Measurements from ENCODE around the gene HAUS7.

DNA sequence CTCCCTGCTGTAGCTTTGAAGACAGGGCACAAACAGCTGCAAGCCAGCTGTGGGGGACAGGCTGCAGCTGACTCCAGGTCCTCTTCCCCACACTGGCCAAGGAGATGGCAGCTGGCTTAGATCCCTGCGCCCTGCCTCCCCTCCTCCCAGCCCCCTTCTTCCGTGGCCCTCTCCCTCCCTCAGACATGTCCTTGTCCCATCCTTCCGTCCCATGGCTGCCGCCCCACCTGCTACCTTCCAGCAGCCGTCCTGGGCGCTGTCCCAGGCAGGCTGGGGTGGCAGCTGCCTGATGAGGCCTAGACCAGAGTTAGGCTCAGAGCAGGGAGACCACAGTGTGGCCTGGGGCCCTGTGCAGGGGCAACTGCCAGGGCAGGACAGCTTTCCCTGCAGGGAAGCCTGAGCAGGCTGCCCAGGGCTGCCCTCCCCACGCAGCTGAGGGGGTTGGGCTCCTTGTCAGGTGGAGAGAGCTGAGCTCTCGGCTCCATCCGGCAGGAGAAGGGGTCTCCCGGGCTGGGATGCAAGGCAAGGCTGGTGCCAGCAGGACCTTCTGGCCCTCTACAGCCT, 21.1 kb upstream of the HAUS7 start:
- TF ChIP-seq, protein P1, sequence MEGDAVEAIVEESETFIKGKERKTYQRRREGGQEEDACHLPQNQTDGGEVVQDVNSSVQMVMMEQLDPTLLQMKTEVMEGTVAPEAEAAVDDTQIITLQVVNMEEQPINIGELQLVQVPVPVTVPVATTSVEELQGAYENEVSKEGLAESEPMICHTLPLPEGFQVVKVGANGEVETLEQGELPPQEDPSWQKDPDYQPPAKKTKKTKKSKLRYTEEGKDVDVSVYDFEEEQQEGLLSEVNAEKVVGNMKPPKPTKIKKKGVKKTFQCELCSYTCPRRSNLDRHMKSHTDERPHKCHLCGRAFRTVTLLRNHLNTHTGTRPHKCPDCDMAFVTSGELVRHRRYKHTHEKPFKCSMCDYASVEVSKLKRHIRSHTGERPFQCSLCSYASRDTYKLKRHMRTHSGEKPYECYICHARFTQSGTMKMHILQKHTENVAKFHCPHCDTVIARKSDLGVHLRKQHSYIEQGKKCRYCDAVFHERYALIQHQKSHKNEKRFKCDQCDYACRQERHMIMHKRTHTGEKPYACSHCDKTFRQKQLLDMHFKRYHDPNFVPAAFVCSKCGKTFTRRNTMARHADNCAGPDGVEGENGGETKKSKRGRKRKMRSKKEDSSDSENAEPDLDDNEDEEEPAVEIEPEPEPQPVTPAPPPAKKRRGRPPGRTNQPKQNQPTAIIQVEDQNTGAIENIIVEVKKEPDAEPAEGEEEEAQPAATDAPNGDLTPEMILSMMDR (conservative IDR thresholded peaks at IDR 0.05; ENCODE audit: low read depth in 2 of 2) = no peak
- TF ChIP-seq, protein P2, sequence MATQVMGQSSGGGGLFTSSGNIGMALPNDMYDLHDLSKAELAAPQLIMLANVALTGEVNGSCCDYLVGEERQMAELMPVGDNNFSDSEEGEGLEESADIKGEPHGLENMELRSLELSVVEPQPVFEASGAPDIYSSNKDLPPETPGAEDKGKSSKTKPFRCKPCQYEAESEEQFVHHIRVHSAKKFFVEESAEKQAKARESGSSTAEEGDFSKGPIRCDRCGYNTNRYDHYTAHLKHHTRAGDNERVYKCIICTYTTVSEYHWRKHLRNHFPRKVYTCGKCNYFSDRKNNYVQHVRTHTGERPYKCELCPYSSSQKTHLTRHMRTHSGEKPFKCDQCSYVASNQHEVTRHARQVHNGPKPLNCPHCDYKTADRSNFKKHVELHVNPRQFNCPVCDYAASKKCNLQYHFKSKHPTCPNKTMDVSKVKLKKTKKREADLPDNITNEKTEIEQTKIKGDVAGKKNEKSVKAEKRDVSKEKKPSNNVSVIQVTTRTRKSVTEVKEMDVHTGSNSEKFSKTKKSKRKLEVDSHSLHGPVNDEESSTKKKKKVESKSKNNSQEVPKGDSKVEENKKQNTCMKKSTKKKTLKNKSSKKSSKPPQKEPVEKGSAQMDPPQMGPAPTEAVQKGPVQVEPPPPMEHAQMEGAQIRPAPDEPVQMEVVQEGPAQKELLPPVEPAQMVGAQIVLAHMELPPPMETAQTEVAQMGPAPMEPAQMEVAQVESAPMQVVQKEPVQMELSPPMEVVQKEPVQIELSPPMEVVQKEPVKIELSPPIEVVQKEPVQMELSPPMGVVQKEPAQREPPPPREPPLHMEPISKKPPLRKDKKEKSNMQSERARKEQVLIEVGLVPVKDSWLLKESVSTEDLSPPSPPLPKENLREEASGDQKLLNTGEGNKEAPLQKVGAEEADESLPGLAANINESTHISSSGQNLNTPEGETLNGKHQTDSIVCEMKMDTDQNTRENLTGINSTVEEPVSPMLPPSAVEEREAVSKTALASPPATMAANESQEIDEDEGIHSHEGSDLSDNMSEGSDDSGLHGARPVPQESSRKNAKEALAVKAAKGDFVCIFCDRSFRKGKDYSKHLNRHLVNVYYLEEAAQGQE (IDR thresholded peaks at IDR 0.05; ENCODE audit: unreplicated experiment) = no peak
- TF ChIP-seq POLR2AphosphoS5 (IDR thresholded peaks at IDR 0.05; ENCODE audit: low read depth) (no peak), NANOG (IDR thresholded peaks at IDR 0.05; ENCODE audit: borderline replicate concordance) (no peak), EZH2phosphoT487 (IDR thresholded peaks at IDR 0.05; ENCODE audit: unreplicated experiment) (no peak), EZH2 (IDR thresholded peaks at IDR 0.05; ENCODE audit: low read depth, unreplicated experiment) (no peak), JUNB (IDR thresholded peaks at IDR 0.05; ENCODE audit: unreplicated experiment) (no peak), CREB1 (CRISPR knock-in tag; IDR thresholded peaks at IDR 0.05; ENCODE audit: low read depth) (no peak), ZNF331 (CRISPR knock-in tag; IDR thresholded peaks at IDR 0.05; ENCODE audit: low read depth) (no peak)

Data from GM23338 (cell line).